ENCODE data around the gene TUBB.

Gene TUBB

DNA sequence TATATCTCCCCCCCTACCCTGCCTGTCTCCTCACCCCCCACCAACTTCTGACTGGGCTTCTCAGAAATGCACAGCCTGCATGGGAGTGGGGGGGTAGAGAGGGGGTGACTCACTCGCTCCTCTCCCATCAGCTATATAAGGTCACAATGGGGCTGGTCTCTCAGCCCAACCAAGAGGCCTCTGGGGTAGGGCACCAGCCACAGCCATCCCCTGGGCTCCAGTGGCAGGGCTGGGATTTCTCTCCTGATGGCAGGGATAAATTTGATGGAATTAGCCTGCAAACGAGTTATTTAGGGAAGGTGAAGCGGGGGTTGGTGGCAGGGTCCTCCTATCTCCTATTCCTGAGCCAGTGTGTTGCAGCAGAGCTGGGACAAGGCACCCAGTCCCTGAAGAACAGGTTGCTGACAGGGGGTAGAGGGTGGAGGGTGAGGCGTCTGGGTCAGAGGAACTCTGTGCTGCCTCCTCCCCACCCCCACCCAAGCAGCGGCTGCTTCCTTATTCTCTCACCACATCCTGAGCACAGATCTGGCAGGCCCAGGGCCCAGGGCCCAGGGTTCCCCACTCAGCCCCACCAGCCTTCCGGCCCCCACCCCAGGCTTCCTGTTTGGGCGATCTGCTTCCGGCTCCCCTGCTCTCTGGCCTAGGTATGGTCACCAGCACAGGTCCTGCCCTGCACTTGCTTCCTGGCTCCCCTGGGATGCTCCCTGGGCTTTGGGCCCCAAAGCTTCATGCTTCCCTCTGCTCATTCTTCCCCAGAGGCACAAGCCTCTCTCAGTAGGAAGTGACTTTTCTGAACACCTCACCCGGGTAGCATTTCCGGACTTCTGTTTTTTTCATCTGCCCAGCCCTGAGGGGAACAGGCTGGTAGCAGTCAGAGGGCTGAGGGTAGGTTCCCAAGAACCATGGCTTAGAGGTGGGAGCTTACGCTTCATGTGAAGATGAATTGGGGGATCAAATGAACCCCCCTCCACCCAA, 37.7 kb upstream of the TUBB start (continued):
- TF ChIP-seq ZNF138 (tag by site-specific recombination; IDR thresholded peaks at IDR 0.05; ENCODE audit: borderline replicate concordance): no peak
- TF ChIP-seq HOXC10 (CRISPR knock-in tag; IDR thresholded peaks at IDR 0.05): no peak
- no peak for TF ChIP-seq ZNF544 (tag by site-specific recombination; IDR thresholded peaks at IDR 0.05)
- no peak for TF ChIP-seq ZNF404 (tag by site-specific recombination; IDR thresholded peaks at IDR 0.05)
- TF ChIP-seq ZNF555 (tag by site-specific recombination; conservative IDR thresholded peaks at IDR 0.05): no peak
- TF ChIP-seq ZNF600 (tag by site-specific recombination; IDR thresholded peaks at IDR 0.05): peak; percentile 57; the same call in 1 of the 2 replicates
- TF ChIP-seq ZNF701 (tag by site-specific recombination; IDR thresholded peaks at IDR 0.05): no peak
- TF ChIP-seq, protein P1, sequence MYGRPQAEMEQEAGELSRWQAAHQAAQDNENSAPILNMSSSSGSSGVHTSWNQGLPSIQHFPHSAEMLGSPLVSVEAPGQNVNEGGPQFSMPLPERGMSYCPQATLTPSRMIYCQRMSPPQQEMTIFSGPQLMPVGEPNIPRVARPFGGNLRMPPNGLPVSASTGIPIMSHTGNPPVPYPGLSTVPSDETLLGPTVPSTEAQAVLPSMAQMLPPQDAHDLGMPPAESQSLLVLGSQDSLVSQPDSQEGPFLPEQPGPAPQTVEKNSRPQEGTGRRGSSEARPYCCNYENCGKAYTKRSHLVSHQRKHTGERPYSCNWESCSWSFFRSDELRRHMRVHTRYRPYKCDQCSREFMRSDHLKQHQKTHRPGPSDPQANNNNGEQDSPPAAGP (tag by site-specific recombination; IDR thresholded peaks at IDR 0.05): 0 out of 2 replicates have a peak, but pooled peaks have one; percentile 38
- TF ChIP-seq ZNF248 (tag by site-specific recombination; IDR thresholded peaks at IDR 0.05): no peak
- TF ChIP-seq, protein P2, sequence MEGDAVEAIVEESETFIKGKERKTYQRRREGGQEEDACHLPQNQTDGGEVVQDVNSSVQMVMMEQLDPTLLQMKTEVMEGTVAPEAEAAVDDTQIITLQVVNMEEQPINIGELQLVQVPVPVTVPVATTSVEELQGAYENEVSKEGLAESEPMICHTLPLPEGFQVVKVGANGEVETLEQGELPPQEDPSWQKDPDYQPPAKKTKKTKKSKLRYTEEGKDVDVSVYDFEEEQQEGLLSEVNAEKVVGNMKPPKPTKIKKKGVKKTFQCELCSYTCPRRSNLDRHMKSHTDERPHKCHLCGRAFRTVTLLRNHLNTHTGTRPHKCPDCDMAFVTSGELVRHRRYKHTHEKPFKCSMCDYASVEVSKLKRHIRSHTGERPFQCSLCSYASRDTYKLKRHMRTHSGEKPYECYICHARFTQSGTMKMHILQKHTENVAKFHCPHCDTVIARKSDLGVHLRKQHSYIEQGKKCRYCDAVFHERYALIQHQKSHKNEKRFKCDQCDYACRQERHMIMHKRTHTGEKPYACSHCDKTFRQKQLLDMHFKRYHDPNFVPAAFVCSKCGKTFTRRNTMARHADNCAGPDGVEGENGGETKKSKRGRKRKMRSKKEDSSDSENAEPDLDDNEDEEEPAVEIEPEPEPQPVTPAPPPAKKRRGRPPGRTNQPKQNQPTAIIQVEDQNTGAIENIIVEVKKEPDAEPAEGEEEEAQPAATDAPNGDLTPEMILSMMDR (tag by site-specific recombination; IDR thresholded peaks at IDR 0.05): no peak
- peak; percentile 75 for TF ChIP-seq GLIS1 (tag by site-specific recombination; IDR thresholded peaks at IDR 0.05)
- TF ChIP-seq KLF9 (tag by site-specific recombination; IDR thresholded peaks at IDR 0.05; ENCODE audit: low read depth): no peak

DNA sequence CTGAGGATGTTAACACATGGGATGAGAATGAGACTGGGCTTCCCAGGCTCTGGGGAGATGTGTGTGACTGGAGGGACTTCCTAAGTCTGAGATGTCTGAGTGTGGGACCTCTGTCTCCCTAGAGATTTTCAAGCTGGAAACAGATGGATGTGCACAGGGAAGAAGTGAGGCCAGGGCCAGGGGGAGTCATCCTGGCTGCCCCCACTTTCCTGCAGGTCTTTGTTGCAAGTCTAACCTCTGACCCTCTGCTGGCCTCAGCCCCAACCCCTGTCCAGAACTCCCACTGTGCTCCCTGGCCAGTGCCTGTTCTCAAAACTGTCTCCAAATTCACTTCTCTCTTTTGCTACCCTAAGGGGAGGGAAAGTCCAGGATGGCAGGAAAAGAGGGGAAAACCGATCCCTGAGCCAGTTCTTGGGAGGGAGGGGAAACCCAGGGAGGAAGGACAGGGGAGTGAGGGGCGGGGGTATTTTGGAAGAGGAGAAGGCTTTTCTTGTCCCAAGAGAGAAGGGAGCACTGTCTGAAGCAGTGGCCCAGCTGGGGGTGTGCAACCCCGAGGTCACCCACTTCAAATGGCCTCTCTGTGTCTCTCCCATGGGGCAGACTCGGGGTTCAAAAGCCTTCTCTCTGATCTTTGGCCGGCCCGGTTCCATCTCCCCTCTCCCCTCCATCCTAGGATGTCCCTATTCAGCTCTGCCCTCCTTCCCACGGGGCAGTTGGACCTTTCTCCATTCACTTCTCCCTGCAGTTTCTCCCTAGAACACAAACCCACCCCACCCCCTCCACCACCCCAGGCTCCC, 36.8 kb upstream of the TUBB start:
- POLR2A ChIA-PET: interaction anchor here (0.6 to 7.6 kb wide), 9 partner anchors 11 to 100 kb away, joined by 3 to 120 read pairs (median 8); partner anchors contain the start of genes DHX16, IER3, MDC1 and TUBB
- Histone ChIP-seq H3K36me3 (ENCODE audit: control insufficient read depth in 2 of 2, insufficient read depth in 1 of 2, low read length in 2 of 2) (peaks cover 1 to 17% of the 10 kb centered on the region in 2 experiments; a peak in 2 of 3 replicates), H3K27ac (ENCODE audit: extremely low read depth, low read depth, low read length) (peak overlapping the region; percentile 70), H3K4me1 (ENCODE audit: control insufficient read depth, insufficient read depth, low read length) (peaks cover 28% of the 10 kb centered on the region), H3K4me3 (ENCODE audit: low read depth, low read length) (peak overlapping the region; percentile 28), H3K9me3 (ENCODE audit: control insufficient read depth, insufficient read depth, low read depth, low read length) (no peaks in the 10 kb centered on the region)
- CTCF ChIA-PET: interaction anchor here (0.6 to 19.6 kb wide), 6 partner anchors 11 to 200 kb away, joined by 3 to 692 read pairs (median 5); partner anchors contain the start of genes DHX16, MDC1 and TUBB
- peak; percentile 57 for TF ChIP-seq ZBTB48 (tag by site-specific recombination; IDR thresholded peaks at IDR 0.05)
- TF ChIP-seq, protein P3, sequence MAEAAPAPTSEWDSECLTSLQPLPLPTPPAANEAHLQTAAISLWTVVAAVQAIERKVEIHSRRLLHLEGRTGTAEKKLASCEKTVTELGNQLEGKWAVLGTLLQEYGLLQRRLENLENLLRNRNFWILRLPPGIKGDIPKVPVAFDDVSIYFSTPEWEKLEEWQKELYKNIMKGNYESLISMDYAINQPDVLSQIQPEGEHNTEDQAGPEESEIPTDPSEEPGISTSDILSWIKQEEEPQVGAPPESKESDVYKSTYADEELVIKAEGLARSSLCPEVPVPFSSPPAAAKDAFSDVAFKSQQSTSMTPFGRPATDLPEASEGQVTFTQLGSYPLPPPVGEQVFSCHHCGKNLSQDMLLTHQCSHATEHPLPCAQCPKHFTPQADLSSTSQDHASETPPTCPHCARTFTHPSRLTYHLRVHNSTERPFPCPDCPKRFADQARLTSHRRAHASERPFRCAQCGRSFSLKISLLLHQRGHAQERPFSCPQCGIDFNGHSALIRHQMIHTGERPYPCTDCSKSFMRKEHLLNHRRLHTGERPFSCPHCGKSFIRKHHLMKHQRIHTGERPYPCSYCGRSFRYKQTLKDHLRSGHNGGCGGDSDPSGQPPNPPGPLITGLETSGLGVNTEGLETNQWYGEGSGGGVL (tag by site-specific recombination; IDR thresholded peaks at IDR 0.05): peak; percentile 31; the same call in 1 of the 2 replicates
- TF ChIP-seq, protein P4, sequence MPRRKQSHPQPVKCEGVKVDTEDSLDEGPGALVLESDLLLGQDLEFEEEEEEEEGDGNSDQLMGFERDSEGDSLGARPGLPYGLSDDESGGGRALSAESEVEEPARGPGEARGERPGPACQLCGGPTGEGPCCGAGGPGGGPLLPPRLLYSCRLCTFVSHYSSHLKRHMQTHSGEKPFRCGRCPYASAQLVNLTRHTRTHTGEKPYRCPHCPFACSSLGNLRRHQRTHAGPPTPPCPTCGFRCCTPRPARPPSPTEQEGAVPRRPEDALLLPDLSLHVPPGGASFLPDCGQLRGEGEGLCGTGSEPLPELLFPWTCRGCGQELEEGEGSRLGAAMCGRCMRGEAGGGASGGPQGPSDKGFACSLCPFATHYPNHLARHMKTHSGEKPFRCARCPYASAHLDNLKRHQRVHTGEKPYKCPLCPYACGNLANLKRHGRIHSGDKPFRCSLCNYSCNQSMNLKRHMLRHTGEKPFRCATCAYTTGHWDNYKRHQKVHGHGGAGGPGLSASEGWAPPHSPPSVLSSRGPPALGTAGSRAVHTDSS (tag by site-specific recombination; IDR thresholded peaks at IDR 0.05): no peak
- TF ChIP-seq SP7 (tag by site-specific recombination; IDR thresholded peaks at IDR 0.05): no peak
- no peak for TF ChIP-seq ZXDB (tag by site-specific recombination; IDR thresholded peaks at IDR 0.05)
- TF ChIP-seq KLF8 (tag by site-specific recombination; IDR thresholded peaks at IDR 0.05): no peak
- TF ChIP-seq ZNF311 (tag by site-specific recombination; IDR thresholded peaks at IDR 0.05; ENCODE audit: borderline replicate concordance): no peak
- no peak for TF ChIP-seq ZNF292 (tag by site-specific recombination; IDR thresholded peaks at IDR 0.05; ENCODE audit: borderline replicate concordance, low read depth)
- TF ChIP-seq KLF10 (tag by site-specific recombination; IDR thresholded peaks at IDR 0.05): no peak
- TF ChIP-seq ZBTB20 (tag by site-specific recombination; IDR thresholded peaks at IDR 0.05): no peak
- TF ChIP-seq ZNF239 (tag by site-specific recombination; IDR thresholded peaks at IDR 0.05): no peak
- TF ChIP-seq, protein P5, sequence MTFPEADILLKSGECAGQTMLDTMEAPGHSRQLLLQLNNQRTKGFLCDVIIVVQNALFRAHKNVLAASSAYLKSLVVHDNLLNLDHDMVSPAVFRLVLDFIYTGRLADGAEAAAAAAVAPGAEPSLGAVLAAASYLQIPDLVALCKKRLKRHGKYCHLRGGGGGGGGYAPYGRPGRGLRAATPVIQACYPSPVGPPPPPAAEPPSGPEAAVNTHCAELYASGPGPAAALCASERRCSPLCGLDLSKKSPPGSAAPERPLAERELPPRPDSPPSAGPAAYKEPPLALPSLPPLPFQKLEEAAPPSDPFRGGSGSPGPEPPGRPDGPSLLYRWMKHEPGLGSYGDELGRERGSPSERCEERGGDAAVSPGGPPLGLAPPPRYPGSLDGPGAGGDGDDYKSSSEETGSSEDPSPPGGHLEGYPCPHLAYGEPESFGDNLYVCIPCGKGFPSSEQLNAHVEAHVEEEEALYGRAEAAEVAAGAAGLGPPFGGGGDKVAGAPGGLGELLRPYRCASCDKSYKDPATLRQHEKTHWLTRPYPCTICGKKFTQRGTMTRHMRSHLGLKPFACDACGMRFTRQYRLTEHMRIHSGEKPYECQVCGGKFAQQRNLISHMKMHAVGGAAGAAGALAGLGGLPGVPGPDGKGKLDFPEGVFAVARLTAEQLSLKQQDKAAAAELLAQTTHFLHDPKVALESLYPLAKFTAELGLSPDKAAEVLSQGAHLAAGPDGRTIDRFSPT (tag by site-specific recombination; IDR thresholded peaks at IDR 0.05): no peak
- TF ChIP-seq PRDM1 (tag by site-specific recombination; IDR thresholded peaks at IDR 0.05): peak; percentile 60; the same call in 1 of the 2 replicates
